NCI-H187 treated with DMSO at 0.1 percent for 48 hours (cell line): ENCODE results near the gene WNK2.

Experiments
- DNase-seq: peaks from one replicate; lab custom pipeline; 2025; lab: John Stamatoyannopoulos, UW

Gene WNK2

DNA sequence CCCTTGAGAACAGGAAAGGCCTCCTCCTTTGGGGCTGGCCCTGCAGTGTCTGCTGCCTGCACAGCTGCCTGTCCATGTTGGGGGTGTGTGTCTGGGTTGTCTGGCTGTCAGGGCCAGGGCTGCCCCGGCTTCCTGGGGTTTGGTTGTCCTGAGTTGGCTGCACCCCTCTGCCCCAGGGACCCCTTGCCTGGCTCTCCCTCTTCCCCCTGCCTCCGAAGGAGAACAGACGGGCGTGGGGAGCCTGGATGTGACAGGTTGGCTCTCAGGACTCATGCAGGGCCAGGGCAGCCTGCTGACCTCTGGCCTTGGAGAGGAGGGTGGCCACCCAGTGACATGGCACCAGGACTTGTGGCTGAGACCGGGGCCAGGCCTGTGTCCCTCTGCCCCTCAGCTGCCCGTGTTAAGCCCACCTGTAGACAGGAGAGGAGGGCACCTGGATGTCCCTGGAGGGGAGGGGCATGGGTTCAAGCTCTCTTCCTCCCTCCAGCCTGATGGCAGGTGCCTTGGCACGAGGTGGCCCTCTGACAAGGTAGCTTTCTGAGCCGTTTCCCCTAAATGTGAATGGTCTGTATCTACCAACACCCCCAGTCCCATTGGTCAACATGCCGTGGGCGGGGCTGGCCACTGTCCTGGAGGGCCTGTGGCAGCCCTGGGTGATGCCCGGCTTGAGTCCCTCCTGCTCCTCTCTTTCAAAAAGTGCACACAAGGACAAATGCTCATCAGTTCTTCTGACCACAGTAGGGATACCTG is 34.9 kb downstream of the WNK2 start:
- no peak for DNase-seq

DNA sequence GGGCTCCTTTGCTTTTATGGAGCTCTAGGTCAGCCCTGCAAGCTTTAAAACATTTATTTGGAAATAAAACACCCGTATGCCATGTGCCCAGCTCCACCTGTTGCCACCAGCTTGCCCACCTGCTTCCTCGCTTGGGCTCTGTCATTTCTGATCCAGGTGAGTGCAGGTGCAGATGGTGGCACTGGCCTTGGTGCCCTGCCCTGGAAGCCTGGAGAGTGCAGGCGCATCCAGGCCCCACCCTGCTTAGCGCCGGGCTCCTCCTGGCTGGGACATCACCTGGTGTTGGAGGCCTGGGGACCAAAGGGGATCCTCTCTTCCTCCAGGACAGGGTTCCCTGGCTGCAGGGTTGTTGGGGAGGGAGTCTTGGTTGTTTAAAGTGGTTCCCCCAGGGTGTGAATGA is 35.8 kb downstream of the WNK2 start:
- DNase-seq, result no peak

DNA sequence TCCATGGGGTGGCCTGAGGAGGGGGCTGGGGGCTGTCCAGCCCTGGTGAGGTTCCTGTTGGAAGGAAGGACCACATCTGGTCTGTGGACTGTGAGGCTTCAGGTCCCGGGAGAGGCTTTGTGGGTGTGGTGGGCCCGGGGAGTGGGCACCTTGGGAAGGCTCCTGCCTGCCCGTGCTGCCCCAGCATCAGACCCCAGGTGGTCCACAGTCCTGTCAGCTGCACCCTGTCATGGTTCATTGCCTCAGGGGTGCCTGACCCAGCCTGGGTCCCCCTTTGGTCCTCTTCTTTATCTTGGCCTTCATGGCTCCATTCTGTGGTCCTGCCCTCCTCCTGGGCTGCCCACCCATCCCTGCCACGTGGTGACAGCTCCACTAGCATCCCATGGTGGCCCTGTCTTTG is 36.7 kb downstream of the WNK2 start:
- DNase-seq, result no peak

DNA sequence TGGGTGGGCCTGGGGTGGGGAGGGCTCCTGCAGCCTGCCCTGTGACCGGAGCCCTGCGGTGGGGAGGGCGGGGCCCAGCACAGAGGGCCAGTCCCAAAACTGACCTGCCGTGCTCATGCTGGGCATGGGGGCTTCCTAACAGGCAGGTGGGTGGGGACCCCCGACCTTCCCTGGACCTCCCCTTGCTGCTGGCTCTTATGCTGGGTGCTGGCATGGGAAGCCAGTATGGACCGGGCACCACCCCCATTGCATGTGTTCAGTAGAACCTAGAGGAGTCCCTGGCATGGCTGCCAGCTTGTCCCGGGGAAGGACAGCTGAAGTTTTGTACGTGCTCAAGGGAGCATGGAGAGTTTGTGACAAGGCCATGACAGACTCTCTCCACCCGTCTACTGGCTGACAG is 37.1 kb downstream of the WNK2 start:
- DNase-seq, result no peak

DNA sequence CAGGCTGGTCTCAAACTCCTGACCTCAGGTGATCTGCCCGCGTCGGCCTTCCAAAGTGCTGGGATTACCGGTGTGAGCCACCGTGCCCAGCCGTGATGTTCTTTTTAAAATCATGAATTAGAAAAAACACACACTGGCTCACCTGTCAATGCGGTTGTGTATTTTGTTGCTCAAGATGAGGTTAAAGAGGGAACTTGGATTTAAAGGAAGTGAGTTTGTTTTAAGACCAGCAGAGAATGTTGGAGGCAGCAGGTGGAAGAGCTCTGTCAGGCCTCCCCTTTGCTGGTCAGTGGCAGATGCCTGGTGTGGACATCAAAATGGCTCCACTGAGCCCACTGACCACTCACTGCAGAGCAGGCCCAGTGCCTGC is 38.9 kb downstream of the WNK2 start:
- no peak for DNase-seq

DNA sequence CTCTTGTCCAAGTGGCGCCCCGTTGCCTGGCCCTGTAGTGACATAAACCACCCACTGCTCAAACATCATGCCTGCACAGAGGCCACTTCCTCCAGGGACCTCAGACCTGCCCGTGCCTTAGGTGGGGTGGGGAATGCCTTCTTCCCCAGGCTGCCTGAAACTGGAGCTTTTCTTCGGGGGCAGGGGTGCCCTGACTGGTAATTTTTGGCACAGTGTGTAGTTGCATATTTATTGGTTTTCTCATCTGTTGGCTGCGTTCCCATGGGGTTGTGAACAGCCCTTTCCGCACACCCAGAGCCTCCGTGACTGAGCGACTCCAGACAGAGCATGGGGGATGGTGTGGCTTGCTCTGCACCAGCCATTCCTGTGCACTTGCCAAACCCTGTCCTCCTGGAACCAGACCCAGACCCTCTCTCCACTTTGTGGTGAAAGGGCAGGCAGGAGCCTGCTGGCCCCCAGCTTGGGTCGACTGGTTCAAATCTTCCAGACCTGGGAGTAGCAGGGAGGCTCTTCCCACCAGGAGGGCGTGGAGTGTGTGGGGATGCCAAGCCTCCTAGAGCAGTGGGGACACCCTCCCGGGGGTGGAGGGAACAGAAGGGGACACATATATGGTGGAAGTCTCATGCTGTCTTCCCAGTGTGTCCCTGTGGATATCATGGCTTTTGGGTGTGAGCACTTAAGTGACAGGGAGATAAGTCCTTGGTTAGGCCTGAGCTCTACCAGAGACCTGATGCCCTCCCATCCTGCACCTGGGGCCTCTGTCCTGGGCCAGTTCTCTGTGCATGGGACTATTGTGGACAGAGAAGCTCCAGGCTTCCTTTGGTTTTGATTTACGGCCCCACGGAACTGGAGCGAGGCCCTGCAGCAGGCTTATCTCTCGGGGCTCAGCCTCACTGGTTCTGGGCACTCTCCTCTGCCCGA is 39.6 kb downstream of the WNK2 start:
- DNase-seq, result no peak

DNA sequence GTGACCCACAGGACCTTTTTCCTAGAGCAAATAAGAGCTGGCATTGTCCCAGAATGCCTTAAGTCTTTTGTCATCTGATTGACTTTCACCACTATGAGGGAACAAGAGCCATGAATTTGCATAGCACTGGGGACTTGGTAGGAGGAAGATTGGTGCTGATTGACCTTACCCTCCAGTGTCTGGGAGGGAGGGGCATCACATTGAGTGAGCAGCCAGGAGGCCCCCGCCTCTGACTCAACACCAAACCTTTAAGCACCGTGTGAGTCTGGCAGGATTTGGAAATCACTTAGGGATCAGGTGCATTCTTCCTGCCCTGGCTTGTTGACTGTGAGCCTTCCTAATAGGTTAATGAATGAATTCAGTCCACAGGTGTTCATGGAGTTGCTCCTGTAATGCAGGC is 40.7 kb downstream of the WNK2 start:
- DNase-seq, result no peak

DNA sequence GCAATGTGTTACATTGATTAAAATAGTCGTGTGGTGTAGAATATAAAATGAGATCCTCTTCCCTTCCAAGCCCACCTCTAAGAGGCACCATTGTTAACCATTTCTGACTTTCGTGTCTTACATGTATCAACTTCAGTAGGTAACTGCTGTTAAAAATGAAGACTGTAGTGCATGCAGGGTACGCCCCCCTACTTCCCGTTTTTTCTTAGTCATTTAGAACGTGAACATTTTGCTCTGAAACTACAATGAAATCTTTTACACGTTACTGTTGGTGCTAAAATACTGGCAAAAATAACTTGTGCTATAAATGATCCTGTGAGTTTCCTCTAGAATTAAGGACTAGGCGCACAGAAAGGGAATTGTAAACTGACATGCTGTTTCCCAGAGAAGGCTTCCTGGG is 41.5 kb downstream of the WNK2 start:
- DNase-seq, result no peak

DNA sequence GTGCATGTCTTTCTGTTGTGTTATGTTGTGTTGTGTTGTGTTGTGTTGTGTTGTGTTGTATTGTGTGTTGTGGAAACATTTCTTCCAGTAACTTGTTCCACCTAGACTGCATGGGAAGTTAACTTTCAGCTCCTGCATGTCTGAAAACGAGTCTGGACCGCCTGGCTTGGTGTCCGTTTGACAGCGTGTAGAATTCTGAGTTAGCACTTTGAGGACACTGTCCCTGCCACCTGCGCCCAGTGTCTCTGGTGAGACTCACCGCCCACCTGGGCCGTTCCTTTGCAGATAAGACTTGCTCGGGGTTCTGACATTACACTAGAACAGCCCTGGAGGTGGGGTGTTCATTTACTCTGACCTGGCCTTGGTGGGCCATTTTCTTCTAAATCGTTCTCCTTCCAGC is 42.0 kb downstream of the WNK2 start:
- DNase-seq, result no peak

DNA sequence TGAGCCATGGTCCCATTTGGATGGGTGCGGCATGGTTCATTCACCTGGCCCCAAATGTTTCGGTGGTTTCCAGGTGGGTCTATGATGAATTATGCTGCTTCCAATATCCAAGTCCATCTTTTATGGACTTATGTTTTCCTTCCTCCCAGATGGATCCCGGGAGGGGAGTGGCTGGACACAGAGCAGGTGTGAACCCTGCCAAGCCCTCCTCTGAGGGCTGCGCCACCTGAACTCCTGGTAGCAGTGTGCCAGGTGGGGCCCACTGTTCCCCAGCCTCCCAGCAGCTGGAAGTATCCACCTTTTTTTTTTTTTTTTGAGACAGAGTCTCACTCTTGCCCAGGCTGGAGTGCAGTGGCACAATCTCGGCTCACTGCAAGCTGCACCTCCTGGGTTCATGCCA is 42.9 kb downstream of the WNK2 start:
- no peak for DNase-seq

DNA sequence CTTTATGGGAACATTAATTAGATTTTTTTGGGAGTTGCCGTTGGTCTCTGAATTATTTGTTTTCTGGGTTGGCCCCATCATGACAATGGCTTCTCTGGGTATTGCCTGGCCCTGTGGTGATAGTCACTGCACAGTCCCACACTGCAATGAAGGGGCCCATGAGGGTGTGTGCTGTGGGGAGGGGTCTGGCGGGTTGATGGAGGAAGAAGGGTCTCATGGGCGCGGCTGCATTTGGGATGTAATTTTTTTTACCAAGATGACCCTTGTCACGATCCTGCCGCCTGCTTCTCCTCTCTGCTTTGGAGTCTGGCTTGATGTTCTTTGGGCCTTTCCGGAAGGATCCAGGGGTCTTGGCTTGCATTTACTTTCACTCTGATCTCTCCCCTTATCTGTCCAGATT is 44.1 kb downstream of the WNK2 start:
- no peak for DNase-seq

DNA sequence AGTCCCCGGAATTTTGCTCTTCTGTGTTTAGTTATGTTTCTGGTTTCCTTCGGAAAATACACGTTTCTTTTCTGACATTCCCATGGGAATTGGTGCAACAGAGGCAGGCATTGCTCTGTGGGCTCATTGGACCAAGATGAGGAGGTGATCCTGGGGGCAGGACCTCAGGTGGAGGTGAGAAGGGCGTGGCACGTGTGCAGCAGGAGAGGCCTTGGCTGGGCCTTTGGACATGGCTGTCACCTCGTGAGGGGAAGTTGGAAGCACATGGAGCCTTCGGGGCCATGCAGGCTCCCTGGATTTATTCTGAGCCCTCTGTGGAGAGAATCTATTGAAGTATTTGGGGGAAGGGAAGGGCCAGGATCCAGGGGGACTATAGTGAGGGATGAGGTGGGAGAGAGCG is 44.5 kb downstream of the WNK2 start:
- DNase-seq, result no peak

DNA sequence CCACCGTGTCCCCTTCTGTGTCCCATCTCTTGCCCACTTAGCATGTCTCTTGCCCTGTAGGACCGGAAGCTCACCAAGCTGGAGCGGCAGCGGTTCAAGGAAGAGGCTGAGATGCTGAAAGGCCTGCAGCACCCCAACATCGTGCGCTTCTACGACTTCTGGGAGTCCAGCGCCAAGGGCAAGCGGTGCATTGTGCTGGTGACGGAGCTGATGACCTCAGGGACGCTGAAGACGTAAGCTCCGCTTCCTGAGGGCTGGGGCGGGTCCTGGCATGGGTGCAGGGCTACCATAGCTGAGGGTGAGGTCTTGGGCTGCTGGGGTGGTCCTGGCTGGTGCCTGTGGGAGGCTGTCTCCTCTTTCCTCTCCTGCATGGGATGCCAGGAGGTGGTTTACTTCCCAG is 45.7 kb downstream of the WNK2 start:
- DNase-seq, result no peak

DNA sequence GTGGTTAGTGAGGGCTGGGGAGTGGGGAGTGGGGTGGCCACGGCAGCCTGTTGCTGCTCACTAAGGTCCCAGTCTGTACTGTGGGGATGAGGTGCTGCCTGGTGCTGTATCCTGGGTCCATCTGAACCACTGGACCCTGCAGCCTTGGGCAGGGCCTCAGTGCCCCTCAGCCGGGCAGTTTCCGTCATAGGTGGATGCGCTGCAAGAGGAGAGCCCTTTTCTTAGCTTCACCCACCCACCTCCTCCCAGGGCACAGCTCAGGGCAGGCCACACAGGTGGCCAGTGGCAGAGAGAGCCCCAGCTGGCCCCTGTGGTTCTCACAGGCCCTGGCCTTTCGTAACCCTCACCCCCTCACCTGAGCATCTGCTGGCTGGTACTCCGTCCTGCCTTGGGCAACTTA is 46.2 kb downstream of the WNK2 start:
- DNase-seq, result no peak

DNA sequence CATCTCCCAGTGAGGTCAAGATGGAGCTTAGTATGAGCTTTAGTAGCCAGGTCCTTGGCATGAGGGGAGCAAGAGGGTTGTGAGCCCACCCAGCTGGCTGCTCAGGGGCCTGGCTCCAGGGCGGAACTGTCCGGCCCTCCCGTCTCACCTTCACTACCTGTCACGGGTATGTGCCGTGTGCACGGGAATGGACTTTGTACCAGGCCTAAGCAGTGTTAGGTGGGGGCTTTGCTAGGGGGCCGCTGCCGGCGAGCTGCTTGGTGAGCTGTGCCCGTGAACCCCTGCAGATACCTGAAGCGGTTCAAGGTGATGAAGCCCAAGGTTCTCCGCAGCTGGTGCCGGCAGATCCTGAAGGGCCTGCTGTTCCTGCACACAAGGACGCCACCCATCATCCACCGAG is 46.7 kb downstream of the WNK2 start:
- DNase-seq, result no peak

DNA sequence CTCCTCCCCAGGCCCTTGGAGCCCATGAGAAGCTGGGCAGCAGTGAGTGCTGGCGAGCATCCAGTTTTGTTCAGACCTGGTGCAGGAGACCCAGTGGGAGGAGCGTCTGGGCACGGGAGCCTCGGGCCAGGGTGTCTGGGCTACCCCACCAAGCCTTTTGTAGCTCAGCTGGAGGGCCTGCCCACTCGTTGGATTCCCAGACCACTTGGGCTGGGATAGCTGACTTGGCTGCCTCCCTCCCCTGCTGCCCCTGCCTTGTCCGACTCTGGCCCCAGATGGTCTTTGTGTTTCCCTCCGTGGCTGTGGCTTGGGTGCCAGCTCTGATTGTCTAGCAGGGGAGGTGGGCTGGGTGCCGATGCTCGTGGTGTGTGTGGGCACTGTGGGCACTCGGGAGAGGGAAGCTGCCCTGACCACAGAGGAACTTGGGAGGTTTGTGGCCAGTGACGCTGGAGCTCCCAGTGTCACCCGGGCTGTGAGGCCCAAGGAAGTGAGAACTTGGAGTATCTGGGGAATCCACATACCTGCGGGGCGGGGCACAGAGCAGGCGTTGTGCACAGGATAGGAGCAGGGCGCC is 47.3 kb downstream of the WNK2 start:
- DNase-seq, result no peak

DNA sequence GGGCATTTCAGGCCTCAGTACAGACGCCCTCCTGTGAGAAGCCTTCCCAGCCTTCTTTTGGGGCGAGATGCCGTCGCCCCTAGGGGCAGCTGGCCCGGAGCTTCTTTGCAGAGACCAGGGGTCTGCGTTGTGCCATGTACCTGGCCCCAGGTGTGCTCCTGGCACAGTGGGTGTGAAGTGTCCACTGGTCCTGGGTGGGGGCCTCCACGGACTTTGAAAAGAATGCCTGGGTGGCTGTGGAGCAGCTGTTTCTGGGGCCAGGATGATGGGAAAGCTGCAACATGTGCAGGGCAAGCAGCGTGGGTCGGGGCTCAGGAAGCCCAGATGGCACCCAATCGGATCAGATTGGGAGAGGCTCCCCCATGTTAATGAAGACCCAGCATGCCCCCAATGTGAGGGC is 47.8 kb downstream of the WNK2 start:
- DNase-seq, result no peak

DNA sequence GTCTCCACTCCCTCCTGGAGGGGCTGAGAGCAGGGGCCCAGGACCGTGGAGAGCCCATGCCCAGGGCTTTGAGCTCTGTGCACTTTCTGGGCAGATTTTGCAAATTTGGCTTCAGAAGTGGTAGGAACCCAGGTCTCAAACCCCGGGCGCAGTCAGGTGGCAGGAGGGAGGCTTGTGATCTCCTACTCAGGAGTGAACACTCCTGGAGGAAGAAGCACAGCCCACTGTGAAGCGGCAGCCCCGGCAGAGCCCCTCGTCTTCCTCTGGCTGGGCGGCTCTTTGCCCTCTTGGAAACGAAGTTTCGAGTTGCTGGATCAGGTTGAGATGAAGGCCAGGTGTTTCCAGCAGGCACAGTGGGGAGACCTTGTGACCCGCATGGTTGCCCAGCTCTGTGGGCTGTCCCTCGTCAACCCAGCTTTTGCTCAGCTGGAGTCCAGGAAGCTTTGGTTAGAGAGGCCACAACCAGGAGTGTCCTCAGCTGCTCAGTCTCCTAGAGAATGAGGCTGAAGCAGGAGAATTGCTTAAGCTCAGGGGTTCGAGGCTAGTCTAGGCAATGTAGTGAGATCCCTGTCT is 48.5 kb downstream of the WNK2 start:
- no peak for DNase-seq

DNA sequence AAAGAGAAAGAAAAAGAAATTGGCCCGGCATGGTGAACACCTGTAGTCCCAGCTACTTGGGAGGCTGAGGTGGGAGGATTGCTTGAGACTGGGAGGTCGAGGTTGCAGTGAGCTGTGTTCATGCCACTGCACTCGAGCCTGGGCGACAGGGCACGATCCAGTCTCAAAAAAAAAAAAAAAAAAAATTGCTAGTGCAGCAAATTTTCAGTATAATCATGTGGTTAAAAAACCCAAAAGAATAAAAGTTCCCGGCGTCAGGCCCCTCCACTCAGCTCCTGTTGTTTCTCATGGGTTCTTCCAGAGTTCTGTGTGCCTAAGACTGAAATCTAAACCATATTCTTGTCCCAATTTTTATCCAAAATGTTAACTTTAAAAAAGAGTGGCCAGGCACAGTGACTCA is 49.1 kb downstream of the WNK2 start:
- DNase-seq, result no peak

DNA sequence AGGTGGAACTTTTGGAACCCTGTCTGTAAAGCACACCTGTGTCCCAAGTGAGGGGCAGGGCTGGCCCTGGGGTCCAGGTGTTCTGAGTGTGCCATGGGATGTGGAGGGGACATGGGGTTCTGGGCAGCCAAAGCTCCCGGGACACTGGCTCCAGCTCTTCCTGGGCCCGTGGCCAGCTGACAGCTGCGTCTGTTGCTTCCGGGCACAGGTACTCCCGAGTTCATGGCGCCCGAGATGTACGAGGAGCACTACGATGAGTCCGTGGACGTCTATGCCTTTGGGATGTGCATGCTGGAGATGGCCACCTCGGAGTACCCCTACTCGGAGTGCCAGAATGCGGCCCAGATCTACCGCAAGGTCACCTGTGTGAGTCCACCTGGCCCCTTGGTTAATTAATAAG is 50.7 kb downstream of the WNK2 start:
- DNase-seq, result no peak

DNA sequence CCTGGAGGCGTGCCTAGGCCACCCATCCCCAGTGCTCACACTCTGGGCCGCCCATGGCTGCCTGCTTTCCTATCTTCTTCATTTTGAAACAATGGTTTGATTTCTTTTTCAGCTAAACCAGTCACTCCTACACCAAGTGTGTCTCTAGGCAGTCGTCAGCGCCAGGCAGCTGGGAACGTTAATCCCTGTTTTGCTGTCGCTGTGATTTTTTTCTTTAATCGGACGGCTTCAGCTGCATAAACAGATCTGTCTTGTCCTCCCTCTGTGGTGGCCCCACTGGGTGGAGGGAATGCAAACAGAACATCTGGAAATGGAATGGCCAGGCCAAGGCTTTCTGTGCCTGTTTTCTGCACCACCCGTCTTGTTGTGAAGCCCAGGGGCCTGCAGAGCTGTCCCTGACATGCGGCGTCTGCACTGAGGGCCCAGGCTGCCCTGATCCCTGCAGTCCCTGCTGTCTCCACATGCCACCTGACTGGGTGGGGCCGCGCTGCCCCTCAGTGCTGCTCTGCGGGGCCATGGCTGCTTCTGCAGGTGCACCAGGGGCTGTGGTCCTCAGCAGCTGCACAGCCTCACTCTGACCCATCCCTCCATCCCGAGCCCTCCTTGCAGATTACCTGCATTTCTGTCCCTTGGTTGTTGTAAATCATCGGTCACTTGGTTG is 51.5 kb downstream of the WNK2 start:
- no peak for DNase-seq

DNA sequence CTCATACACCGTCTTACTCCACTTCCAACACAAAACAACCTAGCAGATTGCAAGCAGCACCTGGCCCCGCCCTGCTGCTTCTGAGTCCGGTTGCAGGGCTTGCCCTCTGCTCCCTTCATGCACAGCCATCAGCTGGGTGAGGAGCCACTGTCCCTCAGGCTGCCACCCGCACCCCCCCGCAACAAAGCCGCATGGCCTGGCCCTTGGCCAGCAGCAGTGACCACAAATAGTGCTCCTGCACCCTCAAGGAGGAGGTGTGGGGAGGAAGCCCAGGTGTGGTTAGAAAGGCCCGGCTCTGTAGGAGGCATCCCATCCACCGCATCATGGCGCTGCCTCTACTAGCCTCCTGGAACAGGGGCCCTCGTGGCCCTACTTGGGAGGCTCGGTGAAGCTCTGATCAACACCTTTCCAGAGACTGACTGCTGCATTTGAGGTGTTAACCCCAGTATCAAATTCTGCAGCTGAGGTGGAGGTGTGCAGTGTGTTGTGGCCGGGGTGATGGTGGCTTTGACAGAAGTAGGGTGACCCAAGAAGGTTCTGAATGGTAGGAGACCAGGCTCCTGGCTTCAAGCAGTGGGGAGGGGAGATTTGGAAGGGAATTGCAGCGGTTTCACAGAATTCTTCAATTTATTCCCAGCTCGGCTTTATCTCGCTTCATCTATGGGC is 52.7 kb downstream of the WNK2 start:
- no peak for DNase-seq
